HEK293 (cell line): ENCODE measurements around the gene CYP2C9.
"Not testable (repeated sequence)": the region's sequence is repeated elsewhere in the genome, so short reads cannot be mapped to it uniquely, and the experiment has no call there.

Source experiments
- CTCF ChIA-PET: fragments of 350-600 bp; formaldehyde crosslinking; extraction: SDS; loops from one replicate; lab custom pipeline; 2021; ENCODE audit warnings: antibody characterized with exemption; lab: Yijun Ruan, JAX
- POLR2A ChIA-PET: fragments of 300-600 bp; formaldehyde crosslinking; extraction: SDS; loops from one replicate; lab custom pipeline; 2020; ENCODE audit warnings: antibody characterized with exemption, inconsistent platforms; lab: Yijun Ruan, JAX
- H3K27ac ChIP-seq: fragments of 200-500 bp; sonication (Bioruptor generic); 2 replicates; pipeline ENCODE4 v1.5.1; 2014; ENCODE audit warnings: low read depth, low read length, control low read depth, inconsistent platforms; ENCODE audit errors: extremely low read depth
- H3K36me3 ChIP-seq, 2 experiments: fragments of 200-500 bp in 1 of 2; sonication (Bioruptor generic) in 1 of 2; 1 replicate in 1 of 2; 2 replicates in 1 of 2; pipeline ENCODE4 v1.5.1; 2014 to 2017; ENCODE audit warnings: inconsistent platforms in 2 of 2, low read length in 2 of 2; ENCODE audit not compliant: control insufficient read depth in 2 of 2, insufficient read depth in 1 of 2
- H3K4me1 ChIP-seq: fragments of 200-500 bp; sonication (Bioruptor generic); 2 replicates; pipeline ENCODE4 v1.5.1; 2014; ENCODE audit warnings: mild to moderate bottlenecking, low read length, inconsistent platforms; ENCODE audit not compliant: control insufficient read depth, insufficient read depth
- H3K4me3 ChIP-seq: 2 replicates; pipeline ENCODE4 v1.5.1; 2011; ENCODE audit warnings: low read depth, mild to moderate bottlenecking, control low read depth, low read length, moderate library complexity
- H3K9me3 ChIP-seq: fragments of 200-500 bp; sonication (Bioruptor generic); 2 replicates; pipeline ENCODE4 v1.5.1; 2014; ENCODE audit warnings: low read depth, low read length, inconsistent platforms; ENCODE audit not compliant: control insufficient read depth, insufficient read depth
- GFI1B ChIP-seq: fragments of 450-650 bp; formaldehyde crosslinking; IDR thresholded peaks from 2 replicates; pipeline ENCODE4 v1.5.1; 2016; ENCODE audit warnings: missing biosample characterization, missing genetic modification characterization
- GLI2 ChIP-seq: fragments of 450-650 bp; formaldehyde crosslinking; IDR thresholded peaks from 2 replicates; pipeline ENCODE4; 2017; ENCODE audit warnings: missing biosample characterization, missing genetic modification characterization, low read depth, borderline replicate concordance
- GLIS1 ChIP-seq: fragments of 450-650 bp; formaldehyde crosslinking; IDR thresholded peaks from 2 replicates; pipeline ENCODE4 v1.5.1; 2016; ENCODE audit warnings: missing biosample characterization, missing genetic modification characterization
- KLF8 ChIP-seq: fragments of 450-650 bp; formaldehyde crosslinking; IDR thresholded peaks from 2 replicates; pipeline ENCODE4 v1.5.1; 2016; ENCODE audit warnings: missing biosample characterization, missing genetic modification characterization
- MZF1 ChIP-seq: fragments of 450-650 bp; formaldehyde crosslinking; IDR thresholded peaks from 2 replicates; pipeline ENCODE4 v1.5.1; 2017; ENCODE audit warnings: missing biosample characterization, missing genetic modification characterization, borderline replicate concordance
- REPIN1 ChIP-seq: fragments of 450-650 bp; formaldehyde crosslinking; IDR thresholded peaks from 2 replicates; pipeline ENCODE4 v1.5.1; 2017; ENCODE audit warnings: missing biosample characterization, missing genetic modification characterization, low read depth
- ZBTB20 ChIP-seq: fragments of 450-650 bp; formaldehyde crosslinking; IDR thresholded peaks from 2 replicates; pipeline ENCODE4 v1.5.1; 2016; ENCODE audit warnings: missing biosample characterization, missing genetic modification characterization
- ZFP3 ChIP-seq: fragments of 450-650 bp; formaldehyde crosslinking; IDR thresholded peaks from 2 replicates; pipeline ENCODE4 v1.5.1; 2016; ENCODE audit warnings: low read depth, missing biosample characterization, missing genetic modification characterization
- ZNF132 ChIP-seq: fragments of 450-650 bp; formaldehyde crosslinking; IDR thresholded peaks from 2 replicates; pipeline ENCODE4 v1.5.1; 2017; ENCODE audit warnings: missing biosample characterization, missing genetic modification characterization, borderline replicate concordance
- ZNF140 ChIP-seq: fragments of 450-650 bp; formaldehyde crosslinking; IDR thresholded peaks from 2 replicates; pipeline ENCODE4 v1.5.1; 2016; ENCODE audit warnings: missing biosample characterization, missing genetic modification characterization
- ZNF2 ChIP-seq: fragments of 450-650 bp; formaldehyde crosslinking; IDR thresholded peaks from 2 replicates; pipeline ENCODE4 v1.5.1; 2016; ENCODE audit warnings: missing biosample characterization, missing genetic modification characterization
- ZNF239 ChIP-seq: fragments of 450-650 bp; formaldehyde crosslinking; IDR thresholded peaks from 2 replicates; pipeline ENCODE4 v1.5.1; 2016; ENCODE audit warnings: missing biosample characterization, missing genetic modification characterization
- ZNF335 ChIP-seq: fragments of 450-650 bp; formaldehyde crosslinking; conservative IDR thresholded peaks from 2 replicates; pipeline ENCODE4 v1.5.1; 2016; ENCODE audit warnings: missing biosample characterization, missing genetic modification characterization
- ZNF394 ChIP-seq: fragments of 450-650 bp; formaldehyde crosslinking; IDR thresholded peaks from 2 replicates; pipeline ENCODE4 v1.5.1; 2016; ENCODE audit warnings: missing biosample characterization, missing genetic modification characterization, mild to moderate bottlenecking, moderate library complexity, borderline replicate concordance
- ZNF48 ChIP-seq: fragments of 450-650 bp; formaldehyde crosslinking; IDR thresholded peaks from 2 replicates; pipeline ENCODE4 v1.5.1; 2016; ENCODE audit warnings: missing biosample characterization, missing genetic modification characterization
- ZNF544 ChIP-seq: fragments of 450-650 bp; formaldehyde crosslinking; IDR thresholded peaks from 2 replicates; pipeline ENCODE4 v1.5.0; 2017; ENCODE audit warnings: missing biosample characterization, missing genetic modification characterization
- ZNF549 ChIP-seq: fragments of 450-650 bp; IDR thresholded peaks from 2 replicates; pipeline ENCODE4 v1.5.1; 2018; ENCODE audit warnings: missing biosample characterization, missing genetic modification characterization, mild to moderate bottlenecking, inconsistent platforms, moderate library complexity
- ZNF560 ChIP-seq: fragments of 450-650 bp; formaldehyde crosslinking; IDR thresholded peaks from 2 replicates; pipeline ENCODE4 v1.5.1; 2017; ENCODE audit warnings: missing biosample characterization, missing genetic modification characterization, borderline replicate concordance
- ZNF600 ChIP-seq: fragments of 450-650 bp; formaldehyde crosslinking; IDR thresholded peaks from 2 replicates; pipeline ENCODE4 v1.5.1; 2016; ENCODE audit warnings: missing biosample characterization, missing genetic modification characterization
- ZNF629 ChIP-seq: fragments of 450-650 bp; formaldehyde crosslinking; IDR thresholded peaks from 2 replicates; pipeline ENCODE4 v1.5.1; 2017; ENCODE audit warnings: missing biosample characterization, missing genetic modification characterization
- ZNF785 ChIP-seq: fragments of 450-650 bp; formaldehyde crosslinking; IDR thresholded peaks from 2 replicates; pipeline ENCODE4 v1.5.1; 2016; ENCODE audit warnings: missing biosample characterization, missing genetic modification characterization
- ZSCAN16 ChIP-seq: fragments of 450-650 bp; formaldehyde crosslinking; IDR thresholded peaks from 2 replicates; pipeline ENCODE4 v1.5.1; 2016; ENCODE audit warnings: missing biosample characterization, missing genetic modification characterization
- TF ChIP-seq, protein P1 (sequence below): fragments of 450-650 bp; formaldehyde crosslinking; IDR thresholded peaks from 2 replicates; pipeline ENCODE4 v1.5.1; 2016; ENCODE audit warnings: missing biosample characterization, missing genetic modification characterization, borderline replicate concordance
- TF ChIP-seq, protein P2 (sequence below): fragments of 450-650 bp; formaldehyde crosslinking; IDR thresholded peaks from 2 replicates; pipeline ENCODE4 v1.5.1; 2016; ENCODE audit warnings: missing biosample characterization, missing genetic modification characterization
- TF ChIP-seq, protein P3 (sequence below): fragments of 450-650 bp; IDR thresholded peaks from 2 replicates; pipeline ENCODE4 v1.5.1; 2018; ENCODE audit warnings: missing biosample characterization, missing genetic modification characterization
- TF ChIP-seq, protein P4 (sequence below): fragments of 450-650 bp; IDR thresholded peaks from 2 replicates; pipeline ENCODE4 v1.5.1; 2018; ENCODE audit warnings: missing biosample characterization, mild to moderate bottlenecking, missing genetic modification characterization
- TF ChIP-seq, protein P5 (sequence below): fragments of 450-650 bp; formaldehyde crosslinking; IDR thresholded peaks from 2 replicates; pipeline ENCODE4 v1.5.1; 2017; ENCODE audit warnings: missing biosample characterization, missing genetic modification characterization

The CYP2C9 gene

DNA sequence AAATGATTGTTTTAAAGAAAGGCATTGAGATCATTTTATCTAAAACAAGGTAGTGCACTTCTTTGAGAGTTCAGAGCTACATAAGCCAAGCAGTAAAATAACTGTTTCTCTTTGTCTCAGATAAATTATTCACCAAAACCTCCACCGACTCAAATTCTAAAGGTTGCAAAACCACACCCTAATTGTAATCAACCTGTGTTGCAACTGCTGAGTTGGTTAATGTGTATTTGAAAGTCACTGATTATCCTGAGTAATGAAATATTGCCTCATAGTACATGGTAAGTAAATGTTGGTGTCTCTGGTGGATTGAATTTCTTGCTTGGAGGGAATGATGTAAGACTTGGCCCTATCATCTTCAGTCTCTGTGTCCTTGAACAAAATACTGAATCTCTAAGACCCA, 35.9 kb upstream of the CYP2C9 start (continued):
- TF ChIP-seq ZNF2 (tag by site-specific recombination) (no peak), ZSCAN16 (tag by site-specific recombination) (no peak), ZFP3 (tag by site-specific recombination) (no peak), ZBTB20 (no peak)

DNA sequence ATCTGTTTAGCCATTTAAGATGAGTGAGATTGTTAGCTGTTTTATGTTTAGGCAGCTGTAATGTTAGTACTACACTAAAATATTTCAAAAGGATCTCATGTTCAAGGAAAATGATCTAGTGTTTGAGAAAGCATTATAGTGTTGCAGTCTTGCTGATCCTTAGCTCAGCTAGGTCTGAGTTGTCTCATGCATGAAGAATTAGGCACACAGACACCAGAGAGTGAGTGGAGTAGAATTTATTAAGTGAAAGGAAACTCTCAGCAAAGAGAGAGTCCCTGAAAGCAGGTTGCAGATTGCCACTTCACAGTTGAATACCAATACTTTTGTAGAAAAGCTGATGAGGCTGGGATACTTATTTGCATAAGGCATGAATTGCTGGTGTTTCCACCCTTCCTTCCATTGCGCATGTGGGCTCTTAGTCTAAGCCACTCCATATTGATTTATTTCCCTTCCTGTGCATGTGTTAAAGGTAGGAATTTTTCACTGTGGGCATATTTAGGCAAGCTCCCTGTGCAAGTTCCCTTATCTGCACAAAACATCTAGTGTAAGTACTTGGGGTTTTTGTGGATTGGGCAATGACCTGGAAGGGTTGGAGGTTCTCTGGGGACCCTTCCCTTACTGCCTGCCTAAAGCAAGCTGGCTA, 33.8 kb upstream of the CYP2C9 start:
- H3K9me3 ChIP-seq, H3K36me3 ChIP-seq, H3K4me3 ChIP-seq, POLR2A ChIA-PET, CTCF ChIA-PET, H3K4me1 ChIP-seq, H3K27ac ChIP-seq: not testable (repeated sequence)

DNA sequence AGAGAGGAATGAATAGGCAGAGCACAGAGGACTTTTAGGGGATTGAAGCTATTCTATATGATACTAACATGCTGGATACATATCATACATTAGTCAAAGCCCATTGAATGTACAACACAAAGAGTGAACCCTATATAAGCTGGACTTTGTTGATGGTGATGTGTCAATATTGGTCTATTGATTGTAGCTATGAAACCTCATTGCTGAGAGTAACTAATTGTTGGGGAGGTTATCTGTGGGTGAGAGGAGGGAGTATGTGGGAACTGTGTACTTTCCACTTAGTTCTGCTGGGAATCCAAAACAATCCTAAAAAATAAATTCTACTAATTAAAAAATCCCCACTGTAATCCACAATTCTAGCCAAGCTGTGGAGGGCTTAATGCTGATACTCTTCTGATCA, 22.0 kb upstream of the CYP2C9 start:
- POLR2A ChIA-PET, result no interaction called here
- CTCF ChIA-PET, result no interaction called here

DNA sequence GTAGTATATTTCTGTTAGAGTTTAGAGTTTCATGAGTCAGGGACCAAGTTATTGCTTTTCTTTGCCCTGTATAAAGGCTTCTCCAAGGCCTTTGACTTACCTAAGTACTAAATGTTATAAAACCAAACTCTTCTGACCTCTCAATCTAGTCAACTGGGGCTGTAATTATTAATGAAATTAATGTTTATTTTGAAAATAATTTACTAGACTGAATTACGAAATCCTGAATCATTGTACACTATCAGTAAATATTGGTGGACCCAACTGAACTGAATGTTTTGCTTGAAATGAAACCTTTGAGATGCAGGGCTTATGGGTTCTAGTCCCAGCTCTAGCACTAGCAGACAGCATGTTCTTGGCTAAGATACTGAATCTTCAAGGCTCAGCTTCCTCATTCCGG, 1.7 kb upstream of the CYP2C9 start:
- ChIA-PET CTCF (interaction anchor here (0.6 kb wide), 1 partner anchor 874 kb away, joined by 3 read pairs; no protein-coding TSS in a partner anchor), POLR2A (no interaction called here)
- Histone ChIP-seq H3K27ac (no peak overlapping the region), H3K9me3 (no peaks in the 10 kb centered on the region), H3K4me3 (no peak overlapping the region), H3K36me3 (no peaks in the 10 kb centered on the region), H3K4me1 (no peaks in the 10 kb centered on the region)
- TF ChIP-seq, protein P1, sequence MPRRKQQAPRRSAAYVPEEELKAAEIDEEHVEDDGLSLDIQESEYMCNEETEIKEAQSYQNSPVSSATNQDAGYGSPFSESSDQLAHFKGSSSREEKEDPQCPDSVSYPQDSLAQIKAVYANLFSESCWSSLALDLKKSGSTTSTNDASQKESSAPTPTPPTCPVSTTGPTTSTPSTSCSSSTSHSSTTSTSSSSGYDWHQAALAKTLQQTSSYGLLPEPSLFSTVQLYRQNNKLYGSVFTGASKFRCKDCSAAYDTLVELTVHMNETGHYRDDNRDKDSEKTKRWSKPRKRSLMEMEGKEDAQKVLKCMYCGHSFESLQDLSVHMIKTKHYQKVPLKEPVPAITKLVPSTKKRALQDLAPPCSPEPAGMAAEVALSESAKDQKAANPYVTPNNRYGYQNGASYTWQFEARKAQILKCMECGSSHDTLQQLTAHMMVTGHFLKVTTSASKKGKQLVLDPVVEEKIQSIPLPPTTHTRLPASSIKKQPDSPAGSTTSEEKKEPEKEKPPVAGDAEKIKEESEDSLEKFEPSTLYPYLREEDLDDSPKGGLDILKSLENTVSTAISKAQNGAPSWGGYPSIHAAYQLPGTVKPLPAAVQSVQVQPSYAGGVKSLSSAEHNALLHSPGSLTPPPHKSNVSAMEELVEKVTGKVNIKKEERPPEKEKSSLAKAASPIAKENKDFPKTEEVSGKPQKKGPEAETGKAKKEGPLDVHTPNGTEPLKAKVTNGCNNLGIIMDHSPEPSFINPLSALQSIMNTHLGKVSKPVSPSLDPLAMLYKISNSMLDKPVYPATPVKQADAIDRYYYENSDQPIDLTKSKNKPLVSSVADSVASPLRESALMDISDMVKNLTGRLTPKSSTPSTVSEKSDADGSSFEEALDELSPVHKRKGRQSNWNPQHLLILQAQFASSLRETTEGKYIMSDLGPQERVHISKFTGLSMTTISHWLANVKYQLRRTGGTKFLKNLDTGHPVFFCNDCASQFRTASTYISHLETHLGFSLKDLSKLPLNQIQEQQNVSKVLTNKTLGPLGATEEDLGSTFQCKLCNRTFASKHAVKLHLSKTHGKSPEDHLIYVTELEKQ (tag by site-specific recombination), result no peak
- TF ChIP-seq ZNF140 (no peak), ZNF785 (tag by site-specific recombination) (no peak), ZNF239 (tag by site-specific recombination) (no peak), GFI1B (tag by site-specific recombination) (no peak), ZNF394 (no peak), ZNF629 (tag by site-specific recombination) (no peak), ZNF2 (tag by site-specific recombination) (no peak)
- TF ChIP-seq, protein P2, sequence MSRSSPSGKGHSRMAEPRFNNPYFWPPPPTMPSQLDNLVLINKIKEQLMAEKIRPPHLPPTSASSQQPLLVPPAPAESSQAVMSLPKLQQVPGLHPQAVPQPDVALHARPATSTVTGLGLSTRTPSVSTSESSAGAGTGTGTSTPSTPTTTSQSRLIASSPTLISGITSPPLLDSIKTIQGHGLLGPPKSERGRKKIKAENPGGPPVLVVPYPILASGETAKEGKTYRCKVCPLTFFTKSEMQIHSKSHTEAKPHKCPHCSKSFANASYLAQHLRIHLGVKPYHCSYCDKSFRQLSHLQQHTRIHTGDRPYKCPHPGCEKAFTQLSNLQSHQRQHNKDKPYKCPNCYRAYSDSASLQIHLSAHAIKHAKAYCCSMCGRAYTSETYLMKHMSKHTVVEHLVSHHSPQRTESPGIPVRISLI (tag by site-specific recombination), result no peak

More for the DNA sequence above, 22.0 kb upstream of the CYP2C9 start:
- TF ChIP-seq ZNF544 (tag by site-specific recombination) (no peak), ZNF549 (no peak), ZNF335 (tag by site-specific recombination) (no peak), ZNF132 (tag by site-specific recombination) (no peak), GLI2 (tag by site-specific recombination) (no peak), MZF1 (tag by site-specific recombination) (no peak), ZNF48 (tag by site-specific recombination) (no peak), REPIN1 (tag by site-specific recombination) (no peak), KLF8 (tag by site-specific recombination) (no peak), ZNF600 (tag by site-specific recombination) (no peak), ZNF560 (tag by site-specific recombination) (no peak), GLIS1 (tag by site-specific recombination) (no peak)
- TF ChIP-seq, protein P3, sequence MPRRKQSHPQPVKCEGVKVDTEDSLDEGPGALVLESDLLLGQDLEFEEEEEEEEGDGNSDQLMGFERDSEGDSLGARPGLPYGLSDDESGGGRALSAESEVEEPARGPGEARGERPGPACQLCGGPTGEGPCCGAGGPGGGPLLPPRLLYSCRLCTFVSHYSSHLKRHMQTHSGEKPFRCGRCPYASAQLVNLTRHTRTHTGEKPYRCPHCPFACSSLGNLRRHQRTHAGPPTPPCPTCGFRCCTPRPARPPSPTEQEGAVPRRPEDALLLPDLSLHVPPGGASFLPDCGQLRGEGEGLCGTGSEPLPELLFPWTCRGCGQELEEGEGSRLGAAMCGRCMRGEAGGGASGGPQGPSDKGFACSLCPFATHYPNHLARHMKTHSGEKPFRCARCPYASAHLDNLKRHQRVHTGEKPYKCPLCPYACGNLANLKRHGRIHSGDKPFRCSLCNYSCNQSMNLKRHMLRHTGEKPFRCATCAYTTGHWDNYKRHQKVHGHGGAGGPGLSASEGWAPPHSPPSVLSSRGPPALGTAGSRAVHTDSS (tag by site-specific recombination), result no peak
- TF ChIP-seq, protein P4, sequence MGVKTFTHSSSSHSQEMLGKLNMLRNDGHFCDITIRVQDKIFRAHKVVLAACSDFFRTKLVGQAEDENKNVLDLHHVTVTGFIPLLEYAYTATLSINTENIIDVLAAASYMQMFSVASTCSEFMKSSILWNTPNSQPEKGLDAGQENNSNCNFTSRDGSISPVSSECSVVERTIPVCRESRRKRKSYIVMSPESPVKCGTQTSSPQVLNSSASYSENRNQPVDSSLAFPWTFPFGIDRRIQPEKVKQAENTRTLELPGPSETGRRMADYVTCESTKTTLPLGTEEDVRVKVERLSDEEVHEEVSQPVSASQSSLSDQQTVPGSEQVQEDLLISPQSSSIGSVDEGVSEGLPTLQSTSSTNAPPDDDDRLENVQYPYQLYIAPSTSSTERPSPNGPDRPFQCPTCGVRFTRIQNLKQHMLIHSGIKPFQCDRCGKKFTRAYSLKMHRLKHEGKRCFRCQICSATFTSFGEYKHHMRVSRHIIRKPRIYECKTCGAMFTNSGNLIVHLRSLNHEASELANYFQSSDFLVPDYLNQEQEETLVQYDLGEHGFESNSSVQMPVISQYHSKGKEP, result no peak
- TF ChIP-seq, protein P5, sequence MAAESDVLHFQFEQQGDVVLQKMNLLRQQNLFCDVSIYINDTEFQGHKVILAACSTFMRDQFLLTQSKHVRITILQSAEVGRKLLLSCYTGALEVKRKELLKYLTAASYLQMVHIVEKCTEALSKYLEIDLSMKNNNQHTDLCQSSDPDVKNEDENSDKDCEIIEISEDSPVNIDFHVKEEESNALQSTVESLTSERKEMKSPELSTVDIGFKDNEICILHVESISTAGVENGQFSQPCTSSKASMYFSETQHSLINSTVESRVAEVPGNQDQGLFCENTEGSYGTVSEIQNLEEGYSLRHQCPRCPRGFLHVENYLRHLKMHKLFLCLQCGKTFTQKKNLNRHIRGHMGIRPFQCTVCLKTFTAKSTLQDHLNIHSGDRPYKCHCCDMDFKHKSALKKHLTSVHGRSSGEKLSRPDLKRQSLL, result no peak
- Histone ChIP-seq H3K4me3 (no peak overlapping the region), H3K27ac (no peak overlapping the region), H3K4me1 (no peaks in the 10 kb centered on the region), H3K9me3 (no peaks in the 10 kb centered on the region), H3K36me3 (no peaks in the 10 kb centered on the region)
